ENCODE measurements around the gene GADD45G. TPM values are rescaled to one million over a fixed set of nuclear protein-coding genes. Genes with fewer than 3 reads are reported as not detected.

Gene GADD45G
- polyA plus RNA-seq, 1 donor from 2014 or later: 161 TPM

GRCh38 chr9:89615661-89616060 is 10.8 kb downstream of the GADD45G start:
- no peaks in the 10 kb centered on the region for H3K36me3 ChIP-seq (ENCODE audit: insufficient read depth, low read length)
- H3K27ac ChIP-seq (ENCODE audit: low read length): no peak overlapping the region
- no peaks in the 10 kb centered on the region for H3K9me2 ChIP-seq (ENCODE audit: insufficient read depth, low read length)
- no peaks in the 10 kb centered on the region for H3K9me3 ChIP-seq (ENCODE audit: low read length)
- no peak overlapping the region for H3K9ac ChIP-seq (ENCODE audit: low read length)
- H3K4me2 ChIP-seq (ENCODE audit: low read length): no peak overlapping the region
- no peaks in the 10 kb centered on the region for H3K27me3 ChIP-seq (ENCODE audit: insufficient read depth, low read depth, low read length)
- no peak overlapping the region for H3K4me3 ChIP-seq (ENCODE audit: low read length)
- TF ChIP-seq EZH2 (IDR thresholded peaks at IDR 0.05; ENCODE audit: borderline replicate concordance, insufficient read depth, low read length, poor library complexity, severe bottlenecking): no peak
- TF ChIP-seq CTCF (IDR thresholded peaks at IDR 0.05; ENCODE audit: poor library complexity, severe bottlenecking): no peak
- no peak for TF ChIP-seq REST (IDR thresholded peaks at IDR 0.05; ENCODE audit: borderline replicate concordance)
- no peaks in the 10 kb centered on the region for H4K20me1 ChIP-seq (ENCODE audit: insufficient read depth)
- no peaks in the 10 kb centered on the region for H3F3A ChIP-seq (ENCODE audit: insufficient read depth, low read length, poor library complexity, severe bottlenecking)
- H3K79me2 ChIP-seq (replicated peaks; ENCODE audit: insufficient read depth, low read length): no peaks in the 10 kb centered on the region
- H2AFZ ChIP-seq (ENCODE audit: low read depth, low read length): no peak overlapping the region

- Histone ChIP-seq H2AFZ (ENCODE audit: low read depth, low read length) (no peak overlapping the region), H3K27me3 (ENCODE audit: insufficient read depth, low read depth, low read length) (no peaks in the 10 kb centered on the region), H3K9me2 (ENCODE audit: insufficient read depth, low read length) (no peaks in the 10 kb centered on the region), H3K9ac (ENCODE audit: low read length) (no peak overlapping the region), H3F3A (ENCODE audit: insufficient read depth, low read length, poor library complexity, severe bottlenecking) (no peaks in the 10 kb centered on the region), H4K20me1 (ENCODE audit: insufficient read depth) (no peaks in the 10 kb centered on the region), H3K4me2 (ENCODE audit: low read length) (no peak overlapping the region), H3K79me2 (replicated peaks; ENCODE audit: insufficient read depth, low read length) (no peaks in the 10 kb centered on the region), H3K36me3 (ENCODE audit: insufficient read depth, low read length) (no peaks in the 10 kb centered on the region), H3K27ac (ENCODE audit: low read length) (no peak overlapping the region), H3K4me3 (ENCODE audit: low read length) (no peak overlapping the region), H3K9me3 (ENCODE audit: low read length) (no peaks in the 10 kb centered on the region)
- TF ChIP-seq POLR2AphosphoS5 (IDR thresholded peaks at IDR 0.05) (no peak), RAD21 (conservative IDR thresholded peaks at IDR 0.05) (no peak), SMC3 (conservative IDR thresholded peaks at IDR 0.05; ENCODE audit: poor library complexity) (no peak), MXI1 (conservative IDR thresholded peaks at IDR 0.05; ENCODE audit: poor library complexity, severe bottlenecking) (no peak), TAF1 (IDR thresholded peaks at IDR 0.05; ENCODE audit: low read depth) (no peak), CTCF (IDR thresholded peaks at IDR 0.05; ENCODE audit: poor library complexity, severe bottlenecking) (no peak), EP300 (conservative IDR thresholded peaks at IDR 0.05; ENCODE audit: poor library complexity, severe bottlenecking) (no peak), REST (IDR thresholded peaks at IDR 0.05; ENCODE audit: borderline replicate concordance) (no peak), EZH2 (IDR thresholded peaks at IDR 0.05; ENCODE audit: borderline replicate concordance, insufficient read depth, low read length, poor library complexity, severe bottlenecking) (no peak)
Observed at GRCh38 chr9:89616411-89616810, 11.6 kb downstream of the GADD45G start.
